ENCODE data around the gene TBPL1.
"Not testable (repeated sequence)": the region's sequence is repeated elsewhere in the genome, so short reads cannot be mapped to it uniquely, and the experiment has no call there.

The TBPL1 gene

GRCh38 chr6:133951881-133952814, 876 bp upstream of the TBPL1 start:
- DNase-seq (ENCODE audit: extremely low read depth in 1 of 2, low read depth in 1 of 2) = peak; percentile 10

GRCh38 chr6:133953634-133954415, 801 bp downstream of the TBPL1 start:
- DNase-seq (ENCODE audit: extremely low read depth in 1 of 2, low read depth in 1 of 2) = no peak

GRCh38 chr6:133954657-133955576, 1.9 kb downstream of the TBPL1 start:
- no peak for DNase-seq (ENCODE audit: extremely low read depth in 1 of 2, low read depth in 1 of 2)

- DNase-seq (ENCODE audit: extremely low read depth in 1 of 2, low read depth in 1 of 2) = no peak
Measured at GRCh38 chr6:133955582-133956415, 2.8 kb downstream of the TBPL1 start.

GRCh38 chr6:133956416-133957049, 3.5 kb downstream of the TBPL1 start:
- no peak for DNase-seq (ENCODE audit: extremely low read depth in 1 of 2, low read depth in 1 of 2)

GRCh38 chr6:133957227-133957626, 4.2 kb downstream of the TBPL1 start:
- DNase-seq (ENCODE audit: extremely low read depth in 1 of 2, low read depth in 1 of 2) = no peak

GRCh38 chr6:133957780-133958242, 4.8 kb downstream of the TBPL1 start:
- DNase-seq (ENCODE audit: extremely low read depth in 1 of 2, low read depth in 1 of 2) = no peak

- DNase-seq (ENCODE audit: extremely low read depth in 1 of 2, low read depth in 1 of 2) = no peak
Measured at GRCh38 chr6:133958791-133959190, 5.8 kb downstream of the TBPL1 start.

- no peak for DNase-seq (ENCODE audit: extremely low read depth in 1 of 2, low read depth in 1 of 2)
Measured at GRCh38 chr6:133959667-133960368, 6.8 kb downstream of the TBPL1 start.

- DNase-seq (ENCODE audit: extremely low read depth in 1 of 2, low read depth in 1 of 2) = no peak
Measured at GRCh38 chr6:133961831-133962230, 8.8 kb downstream of the TBPL1 start.

GRCh38 chr6:133964052-133964451, 11.0 kb downstream of the TBPL1 start:
- DNase-seq (ENCODE audit: extremely low read depth in 1 of 2, low read depth in 1 of 2) = no peak

- no peak for DNase-seq (ENCODE audit: extremely low read depth in 1 of 2, low read depth in 1 of 2)
Measured at GRCh38 chr6:133964702-133965101, 11.7 kb downstream of the TBPL1 start.

- no peak for DNase-seq (ENCODE audit: extremely low read depth in 1 of 2, low read depth in 1 of 2)
Measured at GRCh38 chr6:133965817-133966360, 12.9 kb downstream of the TBPL1 start.

- no peak for DNase-seq (ENCODE audit: extremely low read depth in 1 of 2, low read depth in 1 of 2)
Measured at GRCh38 chr6:133966654-133967329, 13.8 kb downstream of the TBPL1 start.

- DNase-seq (ENCODE audit: extremely low read depth in 1 of 2, low read depth in 1 of 2) = no peak
Measured at GRCh38 chr6:133967347-133967746, 14.3 kb downstream of the TBPL1 start.

- not testable (repeated sequence) for DNase-seq (ENCODE audit: extremely low read depth in 1 of 2, low read depth in 1 of 2)
Measured at GRCh38 chr6:133967835-133968234, 14.8 kb downstream of the TBPL1 start.

GRCh38 chr6:133969285-133969920, 16.4 kb downstream of the TBPL1 start:
- DNase-seq (ENCODE audit: extremely low read depth in 1 of 2, low read depth in 1 of 2) = no peak

Data from stimulated activated CD8-positive, alpha-beta memory T cell treated with anti-CD3 and anti-CD28 coated beads, Interleukin-7, amount 100 ng/mL, for 48 hours (primary cell).